ENCODE data around the gene SARM1. TPM values are rescaled to one million over a fixed set of nuclear protein-coding genes. Genes with fewer than 3 reads are reported as not detected.
A peak's percentile ranks its signal among the peaks of the same experiment; 100 is the strongest.

Gene SARM1
- total and polyA plus RNA-seq, 2 of the 8 experiments (the other 6 are each of a cell fraction or from before 2014, with no cell fraction given), result 5.8 to 9.2 TPM

DNA sequence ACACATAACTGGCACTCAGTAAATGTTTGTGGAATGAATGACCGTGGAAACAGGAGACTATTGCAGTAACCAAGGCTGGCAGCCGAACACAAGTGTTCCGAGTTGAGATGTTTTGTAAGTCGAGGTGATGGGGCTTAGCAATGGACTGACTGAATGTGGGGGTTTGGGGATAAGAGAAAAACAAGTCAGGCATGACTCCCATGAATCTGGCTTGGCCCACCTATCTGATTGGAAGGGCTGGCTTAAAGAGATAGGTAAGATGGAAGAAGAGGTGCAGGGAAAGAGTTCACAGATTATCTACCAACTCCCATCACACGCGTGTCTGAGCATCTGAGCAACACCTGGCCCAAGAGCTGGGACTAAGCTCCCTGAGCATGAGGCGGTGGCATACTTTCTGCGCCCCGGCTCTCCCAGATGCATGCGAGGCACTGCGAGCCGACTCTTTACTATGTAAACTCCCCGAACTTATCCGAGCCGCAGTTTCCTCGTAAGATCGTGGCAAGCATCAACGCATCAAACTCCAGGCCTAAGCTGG lies 36.8 kb upstream of the SARM1 start:
- no peaks in the 10 kb centered on the region for H3K9me3 ChIP-seq (ENCODE audit: insufficient read depth in 2 of 2, low read depth in 1 of 2, low read length in 1 of 2)
- FAIRE-seq, result no peak
- H3K79me1 ChIP-seq (ENCODE audit: low read depth, low read length), result peaks cover 16% of the 10 kb centered on the region
- H3K9ac ChIP-seq (replicated peaks in 1 of 4; ENCODE audit: extremely low read depth in 1 of 4, low read depth in 3 of 4, low read length in 3 of 4), result peak overlapping the region; percentile 69 to 90 (median 70); a peak in 6 of 7 replicates
- H4K20me1 ChIP-seq (replicated peaks in 1 of 2; ENCODE audit: control insufficient read depth in 1 of 2, insufficient read depth in 2 of 2, low read length in 2 of 2), result peaks cover 4 to 5% of the 10 kb centered on the region in 2 experiments
- peak overlapping the region; percentile 73 to 95 (median 82) for H3K4me3 ChIP-seq (ENCODE audit: extremely low read depth in 1 of 4, insufficient read depth in 2 of 4, low read depth in 3 of 4, low read length in 4 of 4)
- no peak overlapping the region for H3K18ac ChIP-seq (ENCODE audit: extremely low read depth, low read length)
- H2AK5ac ChIP-seq (ENCODE audit: low read depth, low read length), result no peak overlapping the region
- 24% methylated on average over 18 of the region's 18 CpGs; no CpG with 5 or more reads in 1 of the 2 experiments for WGBS, 2 experiments (ENCODE audit: extremely low coverage in 1 of 2, insufficient coverage in 1 of 2, insufficient read length in 1 of 2, insufficient replicate concordance in 2 of 2, low coverage in 1 of 2, low lambda C conversion rate in 2 of 2, missing lambda C conversion rate in 1 of 2)
- no peak overlapping the region for H2BK20ac ChIP-seq (ENCODE audit: low read length)
- no peak overlapping the region for H3K56ac ChIP-seq (replicated peaks; ENCODE audit: insufficient read length, low read depth, low read length)
- H2BK120ac ChIP-seq (replicated peaks; ENCODE audit: low read depth, low read length), result no peak overlapping the region
- peak overlapping the region; percentile 72; the same call in 1 of the 2 replicates for H4K8ac ChIP-seq (ENCODE audit: extremely low read depth, insufficient read depth, low read length)
- H3K79me2 ChIP-seq (ENCODE audit: control insufficient read depth in 1 of 2, insufficient read depth in 2 of 2, low read length in 2 of 2), result peaks cover 0 to 13% of the 10 kb centered on the region in 2 experiments; a peak in 2 of 4 replicates
- H2AFZ ChIP-seq (ENCODE audit: low read length), result peak overlapping the region; percentile 1; the same call in 1 of the 2 replicates
- no peaks in the 10 kb centered on the region for H3K27me3 ChIP-seq (replicated peaks in 1 of 4; ENCODE audit: control insufficient read depth in 3 of 4, extremely low read depth in 1 of 4, insufficient read depth in 3 of 4, low read length in 3 of 4)
- ChIA-PET POLR2A (ENCODE audit: partially characterized antibody) (interaction anchor here (1.2 to 2.5 kb wide), 7 partner anchors 9 to 23 kb away, joined by 4 to 19 read pairs (median 12); partner anchors contain the start of genes POLDIP2 and TMEM97), CTCF (ENCODE audit: partially characterized antibody) (interaction anchor here (1.1 to 1.9 kb wide), 7 partner anchors 12 to 102 kb away, joined by 3 to 7 read pairs (median 5); partner anchors contain the start of gene VTN)
- H4K5ac ChIP-seq (ENCODE audit: insufficient read length, low read depth, low read length), result no peak overlapping the region
- H3K27ac ChIP-seq (ENCODE audit: low read depth, low read length), result peak overlapping the region; percentile 67; the same call in 1 of the 2 replicates
- no peak overlapping the region for H2BK15ac ChIP-seq (ENCODE audit: low read length)
- no peak for DNase-seq (ENCODE audit: low read depth in 1 of 2, low spot score in 2 of 2)
- H3K23me2 ChIP-seq (ENCODE audit: low read depth, low read length), result peaks cover 10% of the 10 kb centered on the region; the same call in 1 of the 2 replicates
- H2BK5ac ChIP-seq (ENCODE audit: low read depth, low read length), result peak overlapping the region; percentile 75; the same call in 1 of the 2 replicates
- H3K14ac ChIP-seq (ENCODE audit: insufficient read length), result no peak overlapping the region
- no peak overlapping the region for H2BK12ac ChIP-seq (ENCODE audit: low read depth, low read length)
- H3K4me1 ChIP-seq (replicated peaks in 1 of 4; ENCODE audit: control insufficient read depth in 3 of 4, insufficient read depth in 4 of 4, low read length in 3 of 4), result peaks cover 0 to 10% (median 8%) of the 10 kb centered on the region in 4 experiments; a peak in 6 of 7 replicates
- H3K4ac ChIP-seq (replicated peaks; ENCODE audit: insufficient read length, low read depth, low read length), result no peak overlapping the region
- TF ChIP-seq SP1 (IDR thresholded peaks at IDR 0.05; ENCODE audit: low read depth, low read length), result no peak
- no peak for TF ChIP-seq JUN (IDR thresholded peaks at IDR 0.05; ENCODE audit: low read depth, low read length)
- no peak for TF ChIP-seq SIX5 (IDR thresholded peaks at IDR 0.05; ENCODE audit: low read depth, low read length)
- TF ChIP-seq HDAC6 (IDR thresholded peaks at IDR 0.05; ENCODE audit: low read depth, low read length), result no peak
- no peaks in the 10 kb centered on the region for H3K36me3 ChIP-seq (ENCODE audit: control insufficient read depth in 2 of 4, insufficient read depth in 4 of 4, low read length in 3 of 4)
- H3K23ac ChIP-seq (ENCODE audit: insufficient read length), result no peak overlapping the region
- H4K91ac ChIP-seq (replicated peaks; ENCODE audit: insufficient read length, low read length), result no peak overlapping the region
- peak overlapping the region; percentile 78 to 91 for H3K4me2 ChIP-seq (ENCODE audit: insufficient read depth in 1 of 2, low read depth in 2 of 2, low read length in 2 of 2)

All from H1 (cell line).